GM18502 (cell line): ENCODE results near the gene ZNF202.

Experiments used
- ATAC-seq: cut with Tn5 transposase; IDR thresholded peaks from one replicate; pipeline ENCODE4 v1.9.1; 2021; ENCODE audit warnings: mild to moderate bottlenecking; ENCODE audit not compliant: unreplicated experiment, poor library complexity

Gene ZNF202

GRCh38 chr11:123690485-123690884, 51.0 kb downstream of the ZNF202 start:
- ATAC-seq: no peak

- no peak for ATAC-seq
Observed at GRCh38 chr11:123684601-123685000, 56.9 kb downstream of the ZNF202 start.

- no peak for ATAC-seq
Observed at GRCh38 chr11:123683428-123684170, 57.9 kb downstream of the ZNF202 start.

- ATAC-seq: no peak
Observed at GRCh38 chr11:123682696-123683410, 58.6 kb downstream of the ZNF202 start.

GRCh38 chr11:123681030-123681429, 60.4 kb downstream of the ZNF202 start:
- no peak for ATAC-seq

- ATAC-seq: no peak
Observed at GRCh38 chr11:123678246-123678645, 63.2 kb downstream of the ZNF202 start.

GRCh38 chr11:123677510-123677909, 64.0 kb downstream of the ZNF202 start:
- no peak for ATAC-seq

GRCh38 chr11:123674297-123674696, 67.2 kb downstream of the ZNF202 start:
- no peak for ATAC-seq
